Ammon's horn (tissue), 1 donor: ENCODE data around the gene HMG20A.

Experiments
- DNase-seq: peaks from one replicate; pipeline ENCODE4 v3.0.0-alpha.2; 2016; ENCODE audit warnings: low spot score

Gene HMG20A

GRCh38 chr15:77476995-77477394 lies 56.3 kb downstream of the HMG20A start:
- no peak for DNase-seq

DNA sequence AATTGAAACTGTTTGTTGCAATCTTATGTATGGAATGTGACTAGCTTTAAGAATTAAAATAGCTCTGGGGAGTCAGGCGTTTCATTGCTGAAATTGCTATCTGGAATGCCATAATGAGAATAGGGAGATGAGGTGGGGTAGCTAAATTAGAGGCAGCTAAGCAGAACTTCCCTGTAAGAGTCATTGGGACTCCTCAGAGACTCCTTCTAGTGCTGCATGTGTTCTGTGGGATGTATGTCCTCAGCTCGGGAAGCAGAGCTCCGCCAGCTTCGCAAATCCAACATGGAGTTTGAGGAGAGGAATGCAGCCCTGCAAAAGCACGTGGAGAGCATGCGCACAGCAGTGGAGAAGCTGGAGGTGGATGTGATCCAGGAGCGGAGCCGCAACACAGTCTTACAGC lies 57.4 kb downstream of the HMG20A start:
- DNase-seq: no peak

DNA sequence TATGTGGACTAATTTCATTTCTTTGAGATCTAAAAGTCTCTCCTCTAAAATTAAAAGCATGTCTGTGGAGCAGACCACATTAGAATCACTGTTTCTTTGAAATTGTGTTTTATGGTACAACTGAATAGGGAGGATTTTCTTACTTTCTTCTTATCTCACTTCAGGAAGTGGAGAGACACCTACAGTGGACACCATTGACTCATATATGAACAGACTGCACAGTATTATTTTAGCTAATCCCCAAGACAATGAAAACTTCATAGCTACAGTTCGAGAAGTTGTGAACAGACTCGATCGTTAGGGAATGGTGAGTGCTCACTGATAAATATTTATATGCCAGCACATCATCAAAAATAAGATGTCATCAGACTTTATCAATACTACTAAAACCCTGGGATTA lies 58.3 kb downstream of the HMG20A start:
- no peak for DNase-seq

GRCh38 chr15:77480859-77481633 lies 60.4 kb downstream of the HMG20A start:
- DNase-seq: no peak

DNA sequence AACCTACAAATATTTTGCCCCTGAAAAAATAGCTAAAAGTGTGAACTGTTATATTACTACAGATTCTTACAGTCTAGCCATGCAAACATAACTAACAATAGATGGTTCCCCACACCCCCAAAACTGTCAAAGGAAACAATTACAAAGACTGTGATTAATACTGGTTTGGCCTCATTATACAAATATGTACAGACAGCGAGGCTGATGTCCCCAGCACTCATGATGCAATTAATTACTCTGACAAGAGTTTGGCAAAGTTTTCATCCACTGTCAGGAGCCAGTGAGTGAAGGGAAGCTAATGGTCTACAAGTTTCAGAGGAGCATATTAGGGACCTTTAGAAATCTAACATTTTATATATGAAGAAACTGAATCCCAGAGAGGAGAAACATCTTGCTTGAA lies 61.0 kb downstream of the HMG20A start:
- DNase-seq: no peak

DNA sequence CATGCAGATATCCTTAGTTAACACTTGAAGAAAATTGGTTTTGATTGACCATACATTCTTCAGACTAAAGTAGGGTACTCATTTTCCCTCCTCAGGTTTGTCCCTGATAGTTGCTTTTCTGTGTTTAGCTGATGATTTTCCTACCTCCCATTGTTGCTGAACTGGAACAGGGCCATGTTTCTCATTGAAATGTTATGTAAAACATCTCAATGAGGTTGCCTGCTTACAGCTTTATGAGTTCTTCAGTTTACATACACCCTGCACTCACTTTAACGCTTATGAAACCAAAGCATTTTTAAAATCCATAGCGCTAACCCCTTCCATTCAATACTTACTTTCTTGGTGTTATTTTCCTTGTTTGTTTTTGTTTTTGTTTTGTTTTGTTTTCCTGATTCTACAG lies 61.9 kb downstream of the HMG20A start:
- peak; percentile 22 for DNase-seq

DNA sequence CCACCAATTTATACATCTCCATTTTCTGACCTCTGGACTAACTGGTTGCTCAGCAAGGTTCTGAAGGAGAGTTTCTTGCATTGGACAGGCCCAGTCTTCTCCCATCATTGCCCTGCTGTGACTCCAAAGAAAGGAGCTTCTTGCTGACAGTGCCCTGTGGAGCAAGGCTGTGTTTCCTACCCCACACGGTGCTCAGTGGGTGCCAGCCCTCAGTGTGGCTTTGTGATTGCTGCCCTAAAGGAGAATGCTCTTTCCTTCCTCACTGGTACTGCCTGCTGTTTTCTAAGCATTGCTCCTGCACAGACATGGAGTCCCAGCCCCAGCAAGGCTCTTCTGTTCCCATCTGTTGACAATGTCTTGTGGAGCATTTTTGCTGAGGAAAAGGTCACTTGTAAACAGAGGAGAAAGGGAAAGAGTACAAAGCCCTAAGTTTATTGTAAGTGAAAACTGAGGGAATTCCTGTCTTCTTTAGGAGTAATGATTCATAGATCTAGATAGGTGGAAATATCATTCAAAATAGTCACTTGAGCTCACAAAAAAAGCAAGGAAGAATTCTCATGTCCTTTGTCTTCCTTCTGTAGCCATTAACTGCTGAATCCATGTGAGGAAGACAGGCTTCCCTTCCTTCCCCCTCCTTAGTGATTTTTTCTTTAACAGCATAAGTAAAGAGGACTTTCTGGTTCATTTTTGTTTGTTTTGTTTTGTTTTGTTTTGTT lies 62.9 kb downstream of the HMG20A start:
- DNase-seq: no peak

GRCh38 chr15:77484994-77485393 lies 64.3 kb downstream of the HMG20A start:
- DNase-seq: no peak

DNA sequence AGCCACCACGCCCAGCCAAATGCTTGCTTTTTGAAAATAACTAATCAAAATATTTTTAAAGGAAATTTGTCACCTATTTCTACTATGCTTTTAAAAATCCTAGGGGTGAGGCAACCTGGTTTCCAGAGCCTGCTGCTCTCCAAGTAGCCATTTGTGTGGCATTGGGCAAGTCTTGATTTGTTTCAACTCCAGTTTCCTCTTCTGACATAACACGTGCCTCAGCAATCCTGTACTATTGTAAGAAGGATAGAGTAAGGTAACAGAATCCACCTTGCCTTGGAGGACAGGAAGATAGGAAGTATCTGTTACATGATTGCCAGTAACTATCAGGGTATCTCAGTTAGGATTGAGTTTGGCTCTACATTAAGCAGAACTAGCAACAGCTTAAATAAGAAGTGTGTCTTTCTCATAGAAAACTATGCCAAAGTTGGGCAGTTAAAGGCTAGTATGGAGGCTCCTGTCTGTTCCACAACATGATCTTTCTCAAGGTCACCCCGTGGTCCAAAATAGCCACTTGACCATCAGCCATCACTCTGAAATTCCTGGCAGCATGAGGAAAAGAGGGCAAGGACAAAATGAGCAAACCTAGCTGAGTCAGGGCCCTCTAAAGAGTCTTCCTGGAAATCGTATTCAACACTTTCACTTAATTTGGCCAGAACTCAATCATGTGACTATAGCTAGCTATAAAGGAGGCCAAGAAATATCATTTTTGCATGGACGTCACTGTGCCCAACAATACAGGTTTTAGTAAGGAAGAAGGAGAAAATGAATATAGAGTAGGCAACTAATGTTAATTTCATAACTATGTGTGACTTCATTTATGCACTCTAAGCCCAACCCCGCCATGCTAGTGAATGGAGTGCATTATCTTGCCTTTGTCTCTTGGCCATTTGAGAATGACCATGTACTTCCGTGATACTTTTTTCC lies 66.1 kb downstream of the HMG20A start:
- DNase-seq: no peak

GRCh38 chr15:77487469-77487842 lies 66.8 kb downstream of the HMG20A start:
- DNase-seq: no peak

- DNase-seq: no peak
Measured at GRCh38 chr15:77487888-77488287, 67.2 kb downstream of the HMG20A start.

GRCh38 chr15:77489647-77490046 lies 69.0 kb downstream of the HMG20A start:
- no peak for DNase-seq

- DNase-seq: no peak
Measured at GRCh38 chr15:77493324-77493907, 72.7 kb downstream of the HMG20A start.

GRCh38 chr15:77494073-77494867 lies 73.6 kb downstream of the HMG20A start:
- DNase-seq: no peak

DNA sequence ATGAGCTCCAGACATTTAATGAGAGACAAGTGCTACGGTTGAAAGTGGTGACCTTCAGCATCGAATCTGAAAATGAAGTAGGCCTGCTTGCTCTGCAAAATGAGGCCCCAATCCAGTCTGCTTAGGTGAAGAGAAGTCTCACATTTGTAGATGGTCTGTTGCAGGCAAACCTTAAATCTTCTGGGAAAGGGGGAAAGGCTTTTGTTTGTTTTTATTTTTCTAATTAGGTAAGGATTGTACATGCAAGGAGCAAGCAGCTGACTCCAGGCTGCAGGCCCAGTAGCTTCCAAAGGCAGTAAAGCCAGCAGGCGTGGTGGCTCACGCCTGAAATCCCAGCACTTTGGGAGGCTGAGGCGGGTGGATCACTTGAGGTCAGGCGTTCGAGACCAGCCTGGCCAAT lies 74.3 kb downstream of the HMG20A start:
- no peak for DNase-seq

DNA sequence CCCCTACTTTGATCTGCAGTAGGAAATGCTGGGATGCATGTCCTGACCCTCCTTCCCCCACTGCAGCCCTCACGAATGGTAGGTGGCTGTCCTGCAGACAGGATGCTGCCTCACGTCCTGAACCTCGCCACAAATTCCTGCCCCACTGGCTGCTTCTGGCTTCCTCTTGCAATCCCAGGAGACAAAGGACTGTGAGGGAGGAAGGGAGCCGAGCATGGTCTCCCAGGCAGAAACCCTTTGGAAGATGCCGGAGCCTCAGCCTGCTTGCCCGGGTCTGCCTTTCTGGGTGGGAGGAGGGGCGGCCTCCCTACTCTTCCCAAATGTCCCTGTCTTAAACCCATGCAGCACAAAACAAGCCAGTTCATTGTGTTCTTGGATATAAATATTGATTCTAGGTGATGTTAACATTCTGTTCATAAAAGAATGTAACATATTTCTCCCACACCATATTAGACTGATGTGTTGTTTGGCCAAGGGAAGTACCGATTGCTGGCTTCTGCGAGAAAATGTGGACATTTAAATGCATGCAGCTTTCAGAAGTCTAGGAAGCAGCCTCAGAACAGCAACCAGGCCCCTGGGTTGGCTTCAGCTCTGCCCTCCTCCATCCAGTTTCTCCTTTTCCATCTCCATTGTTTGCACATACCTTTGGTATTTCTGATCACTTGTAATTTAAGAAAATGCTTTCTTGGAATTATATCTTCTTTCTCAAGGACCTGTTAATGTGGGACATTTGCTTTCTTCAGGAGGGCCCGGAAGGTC lies 75.3 kb downstream of the HMG20A start:
- no peak for DNase-seq

DNA sequence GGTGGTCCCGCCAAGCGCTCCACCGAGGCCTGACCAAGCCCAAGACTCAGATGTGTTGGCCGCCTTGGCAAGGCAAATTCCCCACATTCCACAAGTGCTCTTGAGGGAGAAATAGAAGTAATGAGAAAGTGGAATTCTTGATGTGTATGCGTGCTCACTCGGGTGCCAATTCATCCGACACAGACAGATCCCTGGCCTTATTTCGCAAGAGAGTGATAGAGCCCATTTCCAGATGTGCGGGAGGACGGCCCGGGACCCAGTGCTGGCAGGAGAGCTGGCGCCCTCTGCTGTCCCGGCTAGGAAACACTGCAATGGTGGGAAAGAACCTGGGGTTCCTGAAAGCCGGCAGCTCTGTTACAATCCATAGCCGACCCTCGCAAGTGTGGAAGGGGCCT lies 76.0 kb downstream of the HMG20A start:
- peak; percentile 83 for DNase-seq

GRCh38 chr15:77497110-77497737 lies 76.5 kb downstream of the HMG20A start:
- peak; percentile 97 for DNase-seq

DNA sequence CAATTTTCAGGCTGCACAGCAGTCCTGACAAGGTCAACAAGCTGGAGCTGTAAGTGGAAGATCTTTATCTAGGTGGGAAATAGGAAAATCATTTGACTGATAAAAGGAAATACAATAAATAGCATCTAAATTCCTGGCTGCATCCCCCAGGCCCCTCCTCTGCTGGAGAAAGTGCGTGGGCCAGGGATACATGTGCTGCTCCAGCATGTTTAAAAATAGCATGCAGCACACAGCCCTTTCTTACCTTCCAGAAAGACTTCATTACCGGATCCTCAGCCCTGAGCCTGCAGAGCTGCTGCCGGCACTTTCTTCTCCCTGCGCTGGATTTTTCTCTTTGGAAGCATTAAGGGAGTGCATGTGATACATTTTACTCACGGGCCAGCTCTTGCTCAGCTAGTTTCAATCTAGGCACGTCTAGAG lies 77.3 kb downstream of the HMG20A start:
- DNase-seq: peak; percentile 69
